ENCODE data around the gene EPB41L3. TPM values are rescaled to one million over a fixed set of nuclear protein-coding genes. Genes with fewer than 3 reads are reported as not detected.

EPB41L3 gene
- total and polyA plus RNA-seq, 2 experiments from 2014 or later: 20.8 to 24.5 TPM

GRCh38 chr18:5516841-5517240, 27.0 kb downstream of the EPB41L3 start:
- Histone ChIP-seq H2AFZ (no peak overlapping the region), H3K27ac (no peak overlapping the region), H3K79me2 (peaks cover 8% of the 10 kb centered on the region), H3K9me2 (replicated peaks; ENCODE audit: insufficient read depth) (no peaks in the 10 kb centered on the region), H3K9me3 (ENCODE audit: low read depth) (no peaks in the 10 kb centered on the region), H4K20me1 (ENCODE audit: insufficient read depth, poor library complexity, severe bottlenecking) (no peaks in the 10 kb centered on the region), H3K27me3 (no peaks in the 10 kb centered on the region), H3K4me2 (no peak overlapping the region), H3K4me3 (no peak overlapping the region), H3K4me1 (ENCODE audit: insufficient read depth) (no peaks in the 10 kb centered on the region), H3K36me3 (replicated peaks; ENCODE audit: insufficient read depth, low read depth) (no peaks in the 10 kb centered on the region)
- TF ChIP-seq CTCF (IDR thresholded peaks at IDR 0.05; ENCODE audit: poor library complexity): no peak
- no peak for TF ChIP-seq EZH2phosphoT487 (IDR thresholded peaks at IDR 0.05; ENCODE audit: low read depth, severe bottlenecking, unreplicated experiment)
- no peak for TF ChIP-seq EZH2 (IDR thresholded peaks at IDR 0.05; ENCODE audit: borderline replicate concordance)
- no peak for DNase-seq (ENCODE audit: low spot score)
- 74% methylated on average over 6 of the region's 6 CpGs for WGBS (ENCODE audit: low lambda C conversion rate, missing lambda C conversion rate)

- Histone ChIP-seq H3K4me2 (peak overlapping the region; percentile 4), H3K9me2 (replicated peaks; ENCODE audit: insufficient read depth) (no peaks in the 10 kb centered on the region), H3K4me1 (ENCODE audit: insufficient read depth) (no peaks in the 10 kb centered on the region), H2AFZ (no peak overlapping the region), H3K27ac (no peak overlapping the region), H3K27me3 (no peaks in the 10 kb centered on the region), H3K4me3 (no peak overlapping the region), H3K79me2 (peaks cover 3% of the 10 kb centered on the region), H3K36me3 (replicated peaks; ENCODE audit: insufficient read depth, low read depth) (no peaks in the 10 kb centered on the region), H3K9me3 (ENCODE audit: low read depth) (no peaks in the 10 kb centered on the region), H4K20me1 (ENCODE audit: insufficient read depth, poor library complexity, severe bottlenecking) (no peaks in the 10 kb centered on the region)
- DNase-seq (ENCODE audit: low spot score): no peak
- WGBS (ENCODE audit: low lambda C conversion rate, missing lambda C conversion rate): 82% methylated on average over 3 of the region's 3 CpGs
- no peak for TF ChIP-seq EZH2phosphoT487 (IDR thresholded peaks at IDR 0.05; ENCODE audit: low read depth, severe bottlenecking, unreplicated experiment)
- no peak for TF ChIP-seq EZH2 (IDR thresholded peaks at IDR 0.05; ENCODE audit: borderline replicate concordance)
- TF ChIP-seq CTCF (IDR thresholded peaks at IDR 0.05; ENCODE audit: poor library complexity): no peak
These were observed 28.6 kb downstream of the EPB41L3 start for GRCh38 chr18:5515011-5515784.

GRCh38 chr18:5513947-5514346, 29.9 kb downstream of the EPB41L3 start:
- H3K27me3 ChIP-seq: no peaks in the 10 kb centered on the region

More at GRCh38 chr18:5513947-5514346, 29.9 kb downstream of the EPB41L3 start:
- Histone ChIP-seq H4K20me1 (ENCODE audit: insufficient read depth, poor library complexity, severe bottlenecking) (no peaks in the 10 kb centered on the region), H3K4me2 (no peak overlapping the region), H3K4me1 (ENCODE audit: insufficient read depth) (no peaks in the 10 kb centered on the region), H3K9me3 (ENCODE audit: low read depth) (no peaks in the 10 kb centered on the region), H3K4me3 (no peak overlapping the region), H3K27ac (no peak overlapping the region), H3K9me2 (replicated peaks; ENCODE audit: insufficient read depth) (no peaks in the 10 kb centered on the region), H3K36me3 (replicated peaks; ENCODE audit: insufficient read depth, low read depth) (no peaks in the 10 kb centered on the region), H3K79me2 (peaks cover 3% of the 10 kb centered on the region), H2AFZ (no peak overlapping the region)
- no peak for DNase-seq (ENCODE audit: low spot score)
- WGBS (ENCODE audit: low lambda C conversion rate, missing lambda C conversion rate): 57% methylated on average over 1 of the region's 1 CpG
- TF ChIP-seq EZH2 (IDR thresholded peaks at IDR 0.05; ENCODE audit: borderline replicate concordance) (no peak), CTCF (IDR thresholded peaks at IDR 0.05; ENCODE audit: poor library complexity) (no peak), EZH2phosphoT487 (IDR thresholded peaks at IDR 0.05; ENCODE audit: low read depth, severe bottlenecking, unreplicated experiment) (no peak)
